GM21723 (cell line): ENCODE data around the gene TACSTD2.
"Not testable (repeated sequence)": the region's sequence is repeated elsewhere in the genome, so short reads cannot be mapped to it uniquely, and the experiment has no call there.

Experiments
- ATAC-seq: cut with Tn5 transposase; IDR thresholded peaks from one replicate; pipeline ENCODE4 v1.9.1; 2021; ENCODE audit warnings: mild to moderate bottlenecking, moderate library complexity; ENCODE audit not compliant: unreplicated experiment

The TACSTD2 gene

GRCh38 chr1:58588396-58588795 lies 11.3 kb upstream of the TACSTD2 start:
- no peak for ATAC-seq

- no peak for ATAC-seq
These were observed 10.6 kb upstream of the TACSTD2 start for GRCh38 chr1:58587667-58588066.

- ATAC-seq, result no peak
These were observed 9.2 kb upstream of the TACSTD2 start for GRCh38 chr1:58586271-58586670.

GRCh38 chr1:58585581-58586151 lies 8.6 kb upstream of the TACSTD2 start:
- ATAC-seq, result no peak

GRCh38 chr1:58585166-58585565 lies 8.1 kb upstream of the TACSTD2 start:
- ATAC-seq, result no peak

- peak; percentile 78 for ATAC-seq
These were observed 7.2 kb upstream of the TACSTD2 start for GRCh38 chr1:58584082-58584895.

GRCh38 chr1:58583496-58583895 lies 6.4 kb upstream of the TACSTD2 start:
- ATAC-seq, result no peak

GRCh38 chr1:58582143-58582542 lies 5.1 kb upstream of the TACSTD2 start:
- ATAC-seq, result not testable (repeated sequence)

GRCh38 chr1:58581641-58582040 lies 4.6 kb upstream of the TACSTD2 start:
- ATAC-seq, result no peak

GRCh38 chr1:58580186-58580585 lies 3.1 kb upstream of the TACSTD2 start:
- no peak for ATAC-seq

GRCh38 chr1:58577654-58578030 lies 590 bp upstream of the TACSTD2 start:
- ATAC-seq, result no peak

GRCh38 chr1:58576325-58576726 lies 726 bp downstream of the TACSTD2 start:
- no peak for ATAC-seq

GRCh38 chr1:58575551-58576324 lies 1.3 kb downstream of the TACSTD2 start:
- ATAC-seq, result no peak

GRCh38 chr1:58574816-58575215 lies 2.2 kb downstream of the TACSTD2 start:
- no peak for ATAC-seq

- ATAC-seq, result peak; percentile 93
These were observed 3.1 kb downstream of the TACSTD2 start for GRCh38 chr1:58573705-58574591.

GRCh38 chr1:58573138-58573537 lies 3.9 kb downstream of the TACSTD2 start:
- no peak for ATAC-seq

- ATAC-seq, result no peak
These were observed 4.4 kb downstream of the TACSTD2 start for GRCh38 chr1:58572690-58573089.

- ATAC-seq, result no peak
These were observed 5.4 kb downstream of the TACSTD2 start for GRCh38 chr1:58571616-58572015.

- no peak for ATAC-seq
These were observed 6.2 kb downstream of the TACSTD2 start for GRCh38 chr1:58570817-58571216.

- ATAC-seq, result no peak
These were observed 7.0 kb downstream of the TACSTD2 start for GRCh38 chr1:58570094-58570493.

- ATAC-seq, result no peak
These were observed 8.1 kb downstream of the TACSTD2 start for GRCh38 chr1:58568911-58569310.
